ENCODE results near the gene MATN3.

- TF ChIP-seq CTCF (IDR thresholded peaks at IDR 0.05), result no peak
- TF ChIP-seq POLR2A (IDR thresholded peaks at IDR 0.05), result no peak
These were observed 36.3 kb upstream of the MATN3 start for GRCh38 chr2:20048488-20049448.

Data from heart left ventricle (tissue), 13 donors.